ENCODE results near the gene RASSF7.
A peak's percentile ranks its signal among the peaks of the same experiment; 100 is the strongest.

- TF ChIP-seq TAF1 (IDR thresholded peaks at IDR 0.05; ENCODE audit: borderline replicate concordance, low read depth, low read length) (peak; percentile 94), POLR2A (IDR thresholded peaks at IDR 0.05; ENCODE audit: low read depth, low read length) (peak; percentile 88), POLR2AphosphoS5 (IDR thresholded peaks at IDR 0.05; ENCODE audit: low read depth, low read length) (peak; percentile 85)
Measured at GRCh38 chr11:575996-576768, 15.4 kb downstream of the RASSF7 start, which contains the start of gene PHRF1.

All from GM12892 (cell line).